Activated naive CD4-positive, alpha-beta T cell treated with anti-CD3 and anti-CD28 coated beads, Interleukin-2, amount 10 ng/mL, durations not matched to agents 7 days and 5 days (primary cell): ENCODE data around the gene COMMD4.
"Not testable (repeated sequence)": the region's sequence is repeated elsewhere in the genome, so short reads cannot be mapped to it uniquely, and the experiment has no call there.

Experiments
- CTCF ChIA-PET: fragments of 350-600 bp; sonication (Branson Sonifier 250); formaldehyde crosslinking; loops from one replicate; lab custom pipeline; 2021; ENCODE audit warnings: antibody characterized with exemption; lab: Charles Lee
- DNase-seq: peaks from one replicate; pipeline ENCODE4 v3.0.0-alpha.2; 2020
- H3K27ac Mint-ChIP-seq: one replicate; pipeline ENCODE4 v1.8.0; 2021; ENCODE audit warnings: mild to moderate bottlenecking, moderate library complexity, mixed read lengths
- H3K27me3 Mint-ChIP-seq: one replicate; pipeline ENCODE4 v1.8.0; 2021; ENCODE audit warnings: mild to moderate bottlenecking, mixed read lengths
- H3K36me3 Mint-ChIP-seq: one replicate; pipeline ENCODE4 v1.8.0; 2021; ENCODE audit warnings: mixed read lengths
- H3K4me1 Mint-ChIP-seq: one replicate; pipeline ENCODE4 v1.8.0; 2021; ENCODE audit warnings: mixed read lengths
- H3K4me3 Mint-ChIP-seq: one replicate; pipeline ENCODE4 v1.8.0; 2021; ENCODE audit warnings: mild to moderate bottlenecking, moderate library complexity, mixed read lengths
- H3K9me3 Mint-ChIP-seq: one replicate; pipeline ENCODE4 v1.8.0; 2021; ENCODE audit warnings: mixed read lengths

The COMMD4 gene

GRCh38 chr15:75343953-75344352 lies 8.1 kb downstream of the COMMD4 start:
- Mint-ChIP-seq H3K4me1 (peaks cover 16% of the 10 kb centered on the region), H3K36me3 (peaks cover 15% of the 10 kb centered on the region), H3K27me3 (peaks cover 37% of the 10 kb centered on the region)
- H3K27ac Mint-ChIP-seq, CTCF ChIA-PET, DNase-seq, H3K4me3 Mint-ChIP-seq, H3K9me3 Mint-ChIP-seq: not testable (repeated sequence)

- Mint-ChIP-seq H3K27me3 (peaks cover 46% of the 10 kb centered on the region), H3K9me3 (peaks cover 19% of the 10 kb centered on the region), H3K36me3 (peaks cover 35% of the 10 kb centered on the region), H3K4me3 (peak within 1 kb of the TSS; percentile 78), H3K4me1 (peaks cover 40% of the 10 kb centered on the region), H3K27ac (peak within 1 kb of the TSS; percentile 56)
- DNase-seq, result no peak
- CTCF ChIA-PET, result interaction anchor here (0.9 kb wide), 1 partner anchor 22 kb away, joined by 3 read pairs; the partner anchor contains the start of gene MAN2C1
These were observed 10.9 kb downstream of the COMMD4 start, which contains the start of gene NEIL1 for GRCh38 chr15:75346796-75347221. Gene NEIL1, plus strand, starts transcription at chr15:75347039. Its CDS starts 1,867 bp downstream, at chr15:75348906.

- Mint-ChIP-seq H3K27me3 (peaks cover 46% of the 10 kb centered on the region), H3K27ac (peak overlapping the region; percentile 56), H3K36me3 (peaks cover 41% of the 10 kb centered on the region), H3K4me1 (peaks cover 40% of the 10 kb centered on the region), H3K4me3 (peak overlapping the region; percentile 78), H3K9me3 (peaks cover 19% of the 10 kb centered on the region)
- peak; percentile 68 for DNase-seq
- CTCF ChIA-PET, result interaction anchor here (0.9 kb wide), 1 partner anchor 21 kb away, joined by 3 read pairs; the partner anchor contains the start of gene MAN2C1
These were observed 11.6 kb downstream of the COMMD4 start for GRCh38 chr15:75347222-75348033.

- CTCF ChIA-PET, result interaction anchor here (0.5 to 1.5 kb wide), 2 partner anchors 19 to 282 kb away, joined by 3 read pairs; no protein-coding TSS in a partner anchor
- no peak for DNase-seq
- H3K27ac Mint-ChIP-seq, result peak overlapping the region; percentile 75
- H3K27me3 Mint-ChIP-seq, result peaks cover 46% of the 10 kb centered on the region
- H3K9me3 Mint-ChIP-seq, result peaks cover 19% of the 10 kb centered on the region
- peaks cover 40% of the 10 kb centered on the region for H3K4me1 Mint-ChIP-seq
- H3K36me3 Mint-ChIP-seq, result peaks cover 41% of the 10 kb centered on the region
- H3K4me3 Mint-ChIP-seq, result peak overlapping the region; percentile 52
These were observed 12.2 kb downstream of the COMMD4 start for GRCh38 chr15:75348034-75348561.

GRCh38 chr15:75348562-75349350 lies 12.9 kb downstream of the COMMD4 start:
- Mint-ChIP-seq H3K27ac (peak overlapping the region; percentile 99), H3K36me3 (peaks cover 44% of the 10 kb centered on the region), H3K4me3 (peak overlapping the region; percentile 52), H3K4me1 (peaks cover 40% of the 10 kb centered on the region), H3K9me3 (peaks cover 19% of the 10 kb centered on the region), H3K27me3 (peaks cover 45% of the 10 kb centered on the region)
- CTCF ChIA-PET, result interaction anchor here (0.5 to 1.5 kb wide), 3 partner anchors 19 to 292 kb away, joined by 3 read pairs; no protein-coding TSS in a partner anchor
- no peak for DNase-seq

- not testable (repeated sequence) for H3K4me3 Mint-ChIP-seq, DNase-seq
- Mint-ChIP-seq H3K27ac (peak overlapping the region; percentile 99), H3K9me3 (peaks cover 19% of the 10 kb centered on the region), H3K27me3 (peaks cover 43% of the 10 kb centered on the region), H3K4me1 (peaks cover 40% of the 10 kb centered on the region), H3K36me3 (peaks cover 44% of the 10 kb centered on the region)
- CTCF ChIA-PET, result interaction anchor here (0.7 to 1.5 kb wide), 2 partner anchors 18 to 292 kb away, joined by 3 read pairs; no protein-coding TSS in a partner anchor
These were observed 13.4 kb downstream of the COMMD4 start for GRCh38 chr15:75349351-75349669.

- peak overlapping the region; percentile 99 for H3K27ac Mint-ChIP-seq
- CTCF ChIA-PET, result interaction anchor here (1.4 kb wide), 1 partner anchor 18 kb away, joined by 4 read pairs; no protein-coding TSS in a partner anchor
- H3K4me1 Mint-ChIP-seq, result peaks cover 40% of the 10 kb centered on the region
- peaks cover 19% of the 10 kb centered on the region for H3K9me3 Mint-ChIP-seq
- H3K27me3 Mint-ChIP-seq, result peaks cover 43% of the 10 kb centered on the region
- DNase-seq, result peak; percentile 93
- H3K4me3 Mint-ChIP-seq, result peak overlapping the region; percentile 54
- H3K36me3 Mint-ChIP-seq, result peaks cover 44% of the 10 kb centered on the region
These were observed 14.2 kb downstream of the COMMD4 start for GRCh38 chr15:75349851-75350588.

GRCh38 chr15:75350601-75351361 lies 14.9 kb downstream of the COMMD4 start:
- H3K9me3 Mint-ChIP-seq, result peaks cover 19% of the 10 kb centered on the region
- H3K4me3 Mint-ChIP-seq, result no peak overlapping the region
- CTCF ChIA-PET, result interaction anchor here (1.4 kb wide), 1 partner anchor 17 kb away, joined by 4 read pairs; no protein-coding TSS in a partner anchor

GRCh38 chr15:75352186-75353080 lies 16.6 kb downstream of the COMMD4 start:
- Mint-ChIP-seq H3K27me3 (peaks cover 22% of the 10 kb centered on the region), H3K9me3 (peaks cover 19% of the 10 kb centered on the region), H3K36me3 (peaks cover 43% of the 10 kb centered on the region), H3K4me1 (peaks cover 30% of the 10 kb centered on the region), H3K27ac (no peak overlapping the region), H3K4me3 (no peak overlapping the region)
- no peak for DNase-seq
- CTCF ChIA-PET, result interaction anchor here (2.5 kb wide), 1 partner anchor 15 kb away, joined by 12 read pairs; the partner anchor contains the start of gene MAN2C1

More at GRCh38 chr15:75350601-75351361, 14.9 kb downstream of the COMMD4 start:
- Mint-ChIP-seq H3K4me1 (peaks cover 40% of the 10 kb centered on the region), H3K27me3 (peaks cover 37% of the 10 kb centered on the region), H3K27ac (peak overlapping the region; percentile 99), H3K36me3 (peaks cover 45% of the 10 kb centered on the region)
- DNase-seq, result no peak

GRCh38 chr15:75353604-75354003 lies 17.7 kb downstream of the COMMD4 start:
- Mint-ChIP-seq H3K9me3 (peaks cover 18% of the 10 kb centered on the region), H3K4me1 (peaks cover 24% of the 10 kb centered on the region), H3K27ac (no peak overlapping the region), H3K27me3 (peaks cover 13% of the 10 kb centered on the region), H3K4me3 (no peak overlapping the region), H3K36me3 (peaks cover 40% of the 10 kb centered on the region)
- CTCF ChIA-PET, result interaction anchor here (0.5 to 2.5 kb wide), 2 partner anchors 14 to 278 kb away, joined by 3 to 12 read pairs; partner anchors contain the start of gene MAN2C1
- DNase-seq, result no peak

GRCh38 chr15:75354454-75354853 lies 18.6 kb downstream of the COMMD4 start:
- H3K36me3 Mint-ChIP-seq, result peaks cover 38% of the 10 kb centered on the region
- H3K4me1 Mint-ChIP-seq, result peaks cover 19% of the 10 kb centered on the region
- peaks cover 6% of the 10 kb centered on the region for H3K27me3 Mint-ChIP-seq
- CTCF ChIA-PET, result interaction anchor here (2.5 to 3.1 kb wide), 2 partner anchors 13 kb away, joined by 12 to 13 read pairs; partner anchors contain the start of gene MAN2C1
- H3K4me3 Mint-ChIP-seq, result no peak overlapping the region
- H3K27ac Mint-ChIP-seq, result no peak overlapping the region
- H3K9me3 Mint-ChIP-seq, result peaks cover 18% of the 10 kb centered on the region
- no peak for DNase-seq
